GM12878 (cell line): ENCODE results near the gene TUT4. TPM values are rescaled to one million over a fixed set of nuclear protein-coding genes. Genes with fewer than 3 reads are reported as not detected.

ENCODE experiments used
- ATAC-seq: fragments of 200-7000 bp; cut with Tn5 transposase; 3 replicates; pipeline ENCODE4 v1.9.1; 2020; ENCODE audit warnings: mild to moderate bottlenecking, moderate library complexity
- BruUV-seq: library from RNA; stranded (reverse); fragments of 400-500 nt; replicated peaks from 2 replicates; lab custom pipeline; 2021; lab: Mats Ljungman, UMichigan
- CTCF ChIA-PET: fragments of 300-600 bp; sonication (Branson Sonifier 250); formaldehyde crosslinking; extraction: SDS; loops from one replicate; lab custom pipeline; 2021; ENCODE audit warnings: inconsistent platforms; lab: Yijun Ruan, JAX
- POLR2A ChIA-PET: fragments of 350-600 bp; formaldehyde crosslinking; extraction: SDS; loops from one replicate; lab custom pipeline; 2021; ENCODE audit warnings: inconsistent platforms; lab: Charles Lee
- RAD21 ChIA-PET: fragments of 300-600 bp; sonication (Branson Sonifier 250); formaldehyde crosslinking; loops from one replicate; lab custom pipeline; 2023; ENCODE audit warnings: antibody characterized with exemption; ENCODE audit not compliant: unreplicated experiment; lab: Charles Lee
- SMC1A ChIA-PET: fragments of 300-600 bp; sonication (Branson Sonifier 250); formaldehyde crosslinking; loops from one replicate; lab custom pipeline; 2023; ENCODE audit not compliant: unreplicated experiment, uncharacterized antibody; lab: Charles Lee
- DNase-seq: peaks from one replicate; pipeline ENCODE4 v3.0.0-alpha.2; 2011; ENCODE audit warnings: low read depth, low spot score
- FAIRE-seq: peaks from 3 replicates; lab custom pipeline; 2011; peaks lifted over from hg19 to GRCh38; lab: Jason Lieb, UNC
- H2AFZ ChIP-seq: 2 replicates; pipeline ENCODE4 v1.6.0; 2011; ENCODE audit warnings: low read depth, low read length, control low read depth; ENCODE audit not compliant: control insufficient read depth
- H3K27ac ChIP-seq: 2 replicates; pipeline ENCODE4 v1.5.1; 2011; ENCODE audit warnings: control low read depth; ENCODE audit not compliant: control insufficient read depth, insufficient read depth
- H3K27me3 ChIP-seq, 2 experiments: replicated peaks in 1 of 2; 2 replicates each; pipeline versions ENCODE4 v1.6.0 to v1.6.1; 2011; ENCODE audit warnings: low read length in 1 of 2; ENCODE audit not compliant: control insufficient read depth in 2 of 2, insufficient read depth in 2 of 2
- H3K36me3 ChIP-seq, 2 experiments: 2 replicates each; pipeline ENCODE4 v1.5.1; 2011; ENCODE audit warnings: low read length in 1 of 2; ENCODE audit not compliant: control insufficient read depth in 2 of 2, insufficient read depth in 2 of 2
- H3K4me1 ChIP-seq: 2 replicates; pipeline ENCODE4 v1.6.1; 2011; ENCODE audit warnings: mild to moderate bottlenecking, low read length, moderate library complexity, mixed read lengths; ENCODE audit not compliant: control insufficient read depth, insufficient read depth
- H3K4me2 ChIP-seq: 2 replicates; pipeline ENCODE4 v1.6.0; 2011; ENCODE audit warnings: control low read depth; ENCODE audit not compliant: control insufficient read depth, insufficient read depth
- H3K4me3 ChIP-seq: fragments of 200-600 bp; sonication (generic); 2 replicates; pipeline ENCODE4 v1.5.1; 2016
- H3K79me2 ChIP-seq: 2 replicates; pipeline ENCODE4 v1.6.0; 2011; ENCODE audit warnings: low read length; ENCODE audit not compliant: control insufficient read depth, insufficient read depth
- H3K9ac ChIP-seq: 2 replicates; pipeline ENCODE4 v1.8.0; 2011; ENCODE audit warnings: low read length, control low read depth, mixed read lengths; ENCODE audit not compliant: control insufficient read depth, insufficient read depth
- H3K9me3 ChIP-seq: replicated peaks from 3 replicates; pipeline ENCODE4 v1.5.1; 2011; ENCODE audit warnings: mild to moderate bottlenecking, low read length; ENCODE audit not compliant: control insufficient read depth, insufficient read depth
- H4K20me1 ChIP-seq: 2 replicates; pipeline ENCODE4 v1.6.0; 2011; ENCODE audit not compliant: control insufficient read depth, insufficient read depth
- EGR1 ChIP-seq, 2 experiments: IDR thresholded peaks; 1 replicate in 1 of 2; 2 replicates in 1 of 2; pipeline ENCODE4 v1.6.1; 2011 to 2012; ENCODE audit warnings: low read depth in 2 of 2, low read length in 2 of 2, borderline replicate concordance in 1 of 2, mild to moderate bottlenecking in 1 of 2, moderate library complexity in 1 of 2
- FOS ChIP-seq: IDR thresholded peaks from 3 replicates; pipeline ENCODE4 v1.6.1; 2011; ENCODE audit warnings: borderline replicate concordance; ENCODE audit not compliant: insufficient read length; ENCODE audit errors: extremely low read depth
- RCOR1 ChIP-seq: conservative IDR thresholded peaks from 2 replicates; pipeline ENCODE4 v1.6.1; 2012; ENCODE audit warnings: low read depth, low read length, improper control_type of control experiment
- SMAD5 ChIP-seq: IDR thresholded peaks from 2 replicates; pipeline ENCODE4 v1.6.1; 2016; ENCODE audit warnings: antibody characterized with exemption, low read depth
- SMC3 ChIP-seq: IDR thresholded peaks from 2 replicates; pipeline ENCODE4 v1.6.1; 2011; ENCODE audit warnings: low read length, improper control_type of control experiment, borderline replicate concordance
- SUZ12 ChIP-seq: fragments of 200-600 bp; sonication (generic); IDR thresholded peaks from one replicate; pipeline ENCODE4 v1.6.1; 2018; ENCODE audit warnings: antibody characterized with exemption, mild to moderate bottlenecking; ENCODE audit not compliant: unreplicated experiment
- TAF1 ChIP-seq: IDR thresholded peaks from 2 replicates; pipeline ENCODE4 v1.6.1; 2011; ENCODE audit warnings: mild to moderate bottlenecking, low read depth, low read length, borderline replicate concordance
- ZBTB33 ChIP-seq: fragments of 450-650 bp; IDR thresholded peaks from 2 replicates; pipeline ENCODE4 v1.6.1; 2017; ENCODE audit warnings: mild to moderate bottlenecking
- ZNF622 ChIP-seq: fragments of 450-650 bp; IDR thresholded peaks from 2 replicates; pipeline ENCODE4 v1.6.1; 2017; ENCODE audit warnings: mild to moderate bottlenecking, inconsistent platforms
- in situ Hi-C: fragments of 300-500 bp; cut with MboI; formaldehyde crosslinking; loops from 9 replicates; pipeline ENCODE4 v1.14.3; 2018; ENCODE audit warnings: mixed read lengths
- intact Hi-C: fragments of 100-400 bp; cut with micrococcal nuclease; formaldehyde crosslinking; loops from one replicate; pipeline ENCODE4 v1.14.2; 2022; ENCODE audit not compliant: unreplicated experiment
- polyA plus RNA-seq, 11 experiments: library from polyadenylated mRNA; depleted of rRNA in 4 of 11; unstranded in 6 of 11; stranded (reverse) in 5 of 11; fragments of >200 nt; fragmentation: Nextera tagmentation in 4 of 11; fragmentation: Illumina TruSeq in 1 of 11; extraction: Ambion mirVana in 4 of 11; extraction: Trizol in 1 of 11; gene quantifications; 1 replicate in 1 of 11; 2 replicates in 10 of 11; pipeline versions ENCODE4 v1.2.1 to v1.2.3, GENCODE V29; 2011 to 2016; ENCODE audit warnings: inconsistent platforms in 2 of 11, missing spikeins in 2 of 11, low read depth in 1 of 11
- total RNA-seq, 4 experiments: library from RNA; depleted of rRNA in 3 of 4; stranded (reverse); fragments of >200 nt in 3 of 4; fragmentation: Illumina TruSeq in 1 of 4; extraction: Trizol in 1 of 4; gene quantifications; 2 replicates each; pipeline versions ENCODE4 v1.2.1 to v1.2.3, GENCODE V29; 2013 to 2021
- TF ChIP-seq, protein P1 (sequence below): fragments of 450-650 bp; IDR thresholded peaks from 2 replicates; pipeline ENCODE4 v1.6.1; 2017; ENCODE audit warnings: mild to moderate bottlenecking, moderate library complexity
- TF ChIP-seq, protein P2 (sequence below): fragments of 450-650 bp; IDR thresholded peaks from 2 replicates; pipeline ENCODE4 v1.6.1; 2016; ENCODE audit warnings: mild to moderate bottlenecking, moderate library complexity, borderline replicate concordance
- TF ChIP-seq, protein P3 (sequence below): IDR thresholded peaks from 2 replicates; pipeline ENCODE4 v1.6.1; 2011; ENCODE audit warnings: low read depth, mild to moderate bottlenecking, low read length, moderate library complexity, borderline replicate concordance; ENCODE audit errors: extremely low read depth

TUT4 gene
- total and polyA plus RNA-seq, 10 of the 15 experiments (the other 5 are each of a cell fraction or from before 2014, with no cell fraction given) = 9.4 to 40.7 (median 27.6) TPM

GRCh38 chr1:52424231-52424636 is 128.7 kb downstream of the TUT4 start:
- H4K20me1 ChIP-seq = no peaks in the 10 kb centered on the region
- ChIA-PET POLR2A (no interaction called here), SMC1A (no interaction called here), RAD21 (interaction anchor here (1.6 kb wide), 1 partner anchor 53 kb away, joined by 3 read pairs; no protein-coding TSS in a partner anchor), CTCF (no interaction called here)
- no peaks in the 10 kb centered on the region for H3K27me3 ChIP-seq
- in situ Hi-C loops (no loop called here), intact Hi-C loops (no loop called here)
- H2AFZ ChIP-seq = no peak overlapping the region
- no peak for FAIRE-seq
- BruUV-seq = no TSS peak
- no peaks in the 10 kb centered on the region for H3K4me1 ChIP-seq
- no peaks in the 10 kb centered on the region for H3K9me3 ChIP-seq
- ATAC-seq = peak; percentile 34
- TF ChIP-seq SMC3 (no peak), TAF1 (no peak), SMAD5 (no peak), SUZ12 (no peak), ZBTB33 (no peak), ZNF622 (no peak), EGR1 (IDR thresholded peaks at IDR 0.05; ENCODE audit: borderline replicate concordance in 1 of 2, low read depth in 2 of 2, low read length in 2 of 2) (no peak), RCOR1 (no peak), FOS (no peak)
- TF ChIP-seq, protein P1, sequence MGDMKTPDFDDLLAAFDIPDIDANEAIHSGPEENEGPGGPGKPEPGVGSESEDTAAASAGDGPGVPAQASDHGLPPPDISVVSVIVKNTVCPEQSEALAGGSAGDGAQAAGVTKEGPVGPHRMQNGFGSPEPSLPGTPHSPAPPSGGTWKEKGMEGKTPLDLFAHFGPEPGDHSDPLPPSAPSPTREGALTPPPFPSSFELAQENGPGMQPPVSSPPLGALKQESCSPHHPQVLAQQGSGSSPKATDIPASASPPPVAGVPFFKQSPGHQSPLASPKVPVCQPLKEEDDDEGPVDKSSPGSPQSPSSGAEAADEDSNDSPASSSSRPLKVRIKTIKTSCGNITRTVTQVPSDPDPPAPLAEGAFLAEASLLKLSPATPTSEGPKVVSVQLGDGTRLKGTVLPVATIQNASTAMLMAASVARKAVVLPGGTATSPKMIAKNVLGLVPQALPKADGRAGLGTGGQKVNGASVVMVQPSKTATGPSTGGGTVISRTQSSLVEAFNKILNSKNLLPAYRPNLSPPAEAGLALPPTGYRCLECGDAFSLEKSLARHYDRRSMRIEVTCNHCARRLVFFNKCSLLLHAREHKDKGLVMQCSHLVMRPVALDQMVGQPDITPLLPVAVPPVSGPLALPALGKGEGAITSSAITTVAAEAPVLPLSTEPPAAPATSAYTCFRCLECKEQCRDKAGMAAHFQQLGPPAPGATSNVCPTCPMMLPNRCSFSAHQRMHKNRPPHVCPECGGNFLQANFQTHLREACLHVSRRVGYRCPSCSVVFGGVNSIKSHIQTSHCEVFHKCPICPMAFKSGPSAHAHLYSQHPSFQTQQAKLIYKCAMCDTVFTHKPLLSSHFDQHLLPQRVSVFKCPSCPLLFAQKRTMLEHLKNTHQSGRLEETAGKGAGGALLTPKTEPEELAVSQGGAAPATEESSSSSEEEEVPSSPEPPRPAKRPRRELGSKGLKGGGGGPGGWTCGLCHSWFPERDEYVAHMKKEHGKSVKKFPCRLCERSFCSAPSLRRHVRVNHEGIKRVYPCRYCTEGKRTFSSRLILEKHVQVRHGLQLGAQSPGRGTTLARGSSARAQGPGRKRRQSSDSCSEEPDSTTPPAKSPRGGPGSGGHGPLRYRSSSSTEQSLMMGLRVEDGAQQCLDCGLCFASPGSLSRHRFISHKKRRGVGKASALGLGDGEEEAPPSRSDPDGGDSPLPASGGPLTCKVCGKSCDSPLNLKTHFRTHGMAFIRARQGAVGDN = no peak
- TF ChIP-seq, protein P2, sequence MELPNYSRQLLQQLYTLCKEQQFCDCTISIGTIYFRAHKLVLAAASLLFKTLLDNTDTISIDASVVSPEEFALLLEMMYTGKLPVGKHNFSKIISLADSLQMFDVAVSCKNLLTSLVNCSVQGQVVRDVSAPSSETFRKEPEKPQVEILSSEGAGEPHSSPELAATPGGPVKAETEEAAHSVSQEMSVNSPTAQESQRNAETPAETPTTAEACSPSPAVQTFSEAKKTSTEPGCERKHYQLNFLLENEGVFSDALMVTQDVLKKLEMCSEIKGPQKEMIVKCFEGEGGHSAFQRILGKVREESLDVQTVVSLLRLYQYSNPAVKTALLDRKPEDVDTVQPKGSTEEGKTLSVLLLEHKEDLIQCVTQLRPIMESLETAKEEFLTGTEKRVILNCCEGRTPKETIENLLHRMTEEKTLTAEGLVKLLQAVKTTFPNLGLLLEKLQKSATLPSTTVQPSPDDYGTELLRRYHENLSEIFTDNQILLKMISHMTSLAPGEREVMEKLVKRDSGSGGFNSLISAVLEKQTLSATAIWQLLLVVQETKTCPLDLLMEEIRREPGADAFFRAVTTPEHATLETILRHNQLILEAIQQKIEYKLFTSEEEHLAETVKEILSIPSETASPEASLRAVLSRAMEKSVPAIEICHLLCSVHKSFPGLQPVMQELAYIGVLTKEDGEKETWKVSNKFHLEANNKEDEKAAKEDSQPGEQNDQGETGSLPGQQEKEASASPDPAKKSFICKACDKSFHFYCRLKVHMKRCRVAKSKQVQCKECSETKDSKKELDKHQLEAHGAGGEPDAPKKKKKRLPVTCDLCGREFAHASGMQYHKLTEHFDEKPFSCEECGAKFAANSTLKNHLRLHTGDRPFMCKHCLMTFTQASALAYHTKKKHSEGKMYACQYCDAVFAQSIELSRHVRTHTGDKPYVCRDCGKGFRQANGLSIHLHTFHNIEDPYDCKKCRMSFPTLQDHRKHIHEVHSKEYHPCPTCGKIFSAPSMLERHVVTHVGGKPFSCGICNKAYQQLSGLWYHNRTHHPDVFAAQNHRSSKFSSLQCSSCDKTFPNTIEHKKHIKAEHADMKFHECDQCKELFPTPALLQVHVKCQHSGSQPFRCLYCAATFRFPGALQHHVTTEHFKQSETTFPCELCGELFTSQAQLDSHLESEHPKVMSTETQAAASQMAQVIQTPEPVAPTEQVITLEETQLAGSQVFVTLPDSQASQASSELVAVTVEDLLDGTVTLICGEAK = no peak
- TF ChIP-seq, protein P3, sequence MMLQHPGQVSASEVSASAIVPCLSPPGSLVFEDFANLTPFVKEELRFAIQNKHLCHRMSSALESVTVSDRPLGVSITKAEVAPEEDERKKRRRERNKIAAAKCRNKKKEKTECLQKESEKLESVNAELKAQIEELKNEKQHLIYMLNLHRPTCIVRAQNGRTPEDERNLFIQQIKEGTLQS = no peak
- no peaks in the 10 kb centered on the region for H3K79me2 ChIP-seq
- H3K4me3 ChIP-seq = no peak overlapping the region
- H3K27ac ChIP-seq = no peak overlapping the region
- H3K36me3 ChIP-seq = peaks cover 0 to 7% of the 10 kb centered on the region in 2 experiments; a peak in 2 of 4 replicates
- H3K4me2 ChIP-seq = no peak overlapping the region
- DNase-seq = no peak
- H3K9ac ChIP-seq = no peak overlapping the region
